HUES48 (cell line): ENCODE measurements around the gene C2.
A peak's percentile ranks its signal among the peaks of the same experiment; 100 is the strongest.

ENCODE experiments used
- H3K27ac ChIP-seq: one replicate; pipeline ENCODE4 v1.7.0; 2013; ENCODE audit warnings: low read depth, low read length, inconsistent platforms
- H3K27me3 ChIP-seq: 2 replicates; pipeline ENCODE4 v1.6.1; 2013; ENCODE audit warnings: mild to moderate bottlenecking, low read length; ENCODE audit not compliant: control insufficient read depth, insufficient read depth
- H3K36me3 ChIP-seq: 2 replicates; pipeline ENCODE4 v1.6.1; 2013; ENCODE audit warnings: low read length; ENCODE audit not compliant: control insufficient read depth, insufficient read depth
- H3K4me1 ChIP-seq: 2 replicates; pipeline ENCODE4 v1.6.1; 2013; ENCODE audit warnings: mild to moderate bottlenecking, low read length; ENCODE audit not compliant: control insufficient read depth, insufficient read depth
- H3K4me3 ChIP-seq: 2 replicates; pipeline ENCODE4 v1.5.1; 2013; ENCODE audit warnings: mild to moderate bottlenecking, low read depth, low read length
- H3K9ac ChIP-seq: 2 replicates; pipeline ENCODE4 v1.6.1; 2013; ENCODE audit warnings: mild to moderate bottlenecking, low read depth, low read length, moderate library complexity
- H3K9me3 ChIP-seq: 2 replicates; pipeline ENCODE4 v1.6.1; 2013; ENCODE audit warnings: low read length; ENCODE audit not compliant: control insufficient read depth, insufficient read depth

The C2 gene

GRCh38 chr6:31947864-31948263 is 20.3 kb downstream of the C2 start:
- H3K27me3 ChIP-seq, result peaks cover 4% of the 10 kb centered on the region; the same call in 1 of the 2 replicates
- no peak overlapping the region for H3K27ac ChIP-seq
- H3K4me3 ChIP-seq, result no peak overlapping the region
- no peaks in the 10 kb centered on the region for H3K4me1 ChIP-seq
- peaks cover 20% of the 10 kb centered on the region for H3K36me3 ChIP-seq
- H3K9ac ChIP-seq, result no peak overlapping the region
- no peaks in the 10 kb centered on the region for H3K9me3 ChIP-seq

- Histone ChIP-seq H3K4me1 (no peaks in the 10 kb centered on the region), H3K9me3 (no peaks in the 10 kb centered on the region), H3K27ac (no peak overlapping the region), H3K9ac (no peak overlapping the region), H3K27me3 (peaks cover 4% of the 10 kb centered on the region; the same call in 1 of the 2 replicates), H3K4me3 (no peak overlapping the region), H3K36me3 (peaks cover 24% of the 10 kb centered on the region)
Observed at GRCh38 chr6:31948306-31948705, 20.8 kb downstream of the C2 start.

GRCh38 chr6:31948753-31949413 is 21.4 kb downstream of the C2 start:
- Histone ChIP-seq H3K4me1 (no peaks in the 10 kb centered on the region), H3K4me3 (no peak overlapping the region), H3K36me3 (peaks cover 30% of the 10 kb centered on the region), H3K27me3 (peaks cover 4% of the 10 kb centered on the region; the same call in 1 of the 2 replicates), H3K9ac (no peak overlapping the region), H3K9me3 (no peaks in the 10 kb centered on the region), H3K27ac (no peak overlapping the region)

- Histone ChIP-seq H3K4me3 (no peak overlapping the region), H3K9me3 (no peaks in the 10 kb centered on the region), H3K27ac (no peak overlapping the region), H3K4me1 (no peaks in the 10 kb centered on the region), H3K36me3 (peaks cover 42% of the 10 kb centered on the region), H3K27me3 (peaks cover 4% of the 10 kb centered on the region; the same call in 1 of the 2 replicates), H3K9ac (no peak overlapping the region)
Observed at GRCh38 chr6:31949926-31950548, 22.5 kb downstream of the C2 start.

- Histone ChIP-seq H3K4me1 (no peaks in the 10 kb centered on the region), H3K9ac (no peak overlapping the region), H3K27me3 (peaks cover 4% of the 10 kb centered on the region; the same call in 1 of the 2 replicates), H3K27ac (no peak overlapping the region), H3K4me3 (no peak overlapping the region), H3K36me3 (peaks cover 60% of the 10 kb centered on the region), H3K9me3 (no peaks in the 10 kb centered on the region)
Observed at GRCh38 chr6:31952140-31952805, 24.8 kb downstream of the C2 start.

GRCh38 chr6:31952890-31953289 is 25.4 kb downstream of the C2 start:
- Histone ChIP-seq H3K9me3 (no peaks in the 10 kb centered on the region), H3K9ac (no peak overlapping the region), H3K27ac (no peak overlapping the region), H3K4me1 (0 out of 2 replicates have a peak, but pooled peaks cover under 1% of the 10 kb centered on the region), H3K27me3 (no peaks in the 10 kb centered on the region; the same call in 1 of the 2 replicates), H3K4me3 (no peak overlapping the region), H3K36me3 (peaks cover 61% of the 10 kb centered on the region)

- H3K9me3 ChIP-seq, result no peaks in the 10 kb centered on the region
- H3K27me3 ChIP-seq, result no peaks in the 10 kb centered on the region
- peaks cover 61% of the 10 kb centered on the region for H3K36me3 ChIP-seq
- H3K4me3 ChIP-seq, result no peak overlapping the region
- H3K27ac ChIP-seq, result no peak overlapping the region
- 0 out of 2 replicates have a peak, but pooled peaks cover 4% of the 10 kb centered on the region for H3K4me1 ChIP-seq
- H3K9ac ChIP-seq, result no peak overlapping the region
Observed at GRCh38 chr6:31954511-31954910, 27.0 kb downstream of the C2 start.

GRCh38 chr6:31956796-31957195 is 29.3 kb downstream of the C2 start:
- H3K9me3 ChIP-seq, result no peaks in the 10 kb centered on the region
- no peak overlapping the region for H3K4me3 ChIP-seq
- 0 out of 2 replicates have a peak, but pooled peaks cover 4% of the 10 kb centered on the region for H3K4me1 ChIP-seq
- peaks cover 70% of the 10 kb centered on the region for H3K36me3 ChIP-seq
- H3K27me3 ChIP-seq, result no peaks in the 10 kb centered on the region
- no peak overlapping the region for H3K9ac ChIP-seq
- H3K27ac ChIP-seq, result no peak overlapping the region

DNA sequence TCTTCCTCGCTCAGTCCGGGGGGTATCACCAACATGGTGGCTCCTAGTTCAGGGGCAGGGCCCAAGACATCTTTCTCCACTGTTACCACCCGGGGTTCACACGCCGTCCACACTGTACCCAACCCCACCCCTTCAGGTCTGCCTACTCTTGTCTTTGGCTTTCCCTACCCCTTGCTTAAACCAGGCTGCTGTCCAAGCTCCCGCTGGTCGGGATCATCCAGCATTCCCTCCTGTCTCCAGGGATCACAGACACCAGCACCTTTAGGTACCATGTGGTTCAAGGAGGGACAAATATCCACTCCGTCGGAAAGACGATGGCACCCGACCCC is 30.9 kb downstream of the C2 start:
- Histone ChIP-seq H3K27ac (peak overlapping the region; percentile 36), H3K27me3 (no peaks in the 10 kb centered on the region)

GRCh38 chr6:31958741-31959739 is 31.5 kb downstream of the C2 start, which contains the start of the genes NELFE and SKIC2:
NELFE (minus strand) TSS chr6:31958971; CDS start chr6:31958446, 525 bp downstream.
SKIC2 (plus strand) TSS chr6:31959175; CDS start chr6:31959193, 18 bp downstream.
- Histone ChIP-seq H3K9ac (peak within 1 kb of the TSS; percentile 75), H3K4me1 (0 out of 2 replicates have a peak, but pooled peaks cover 4% of the 10 kb centered on the region), H3K4me3 (peak within 1 kb of the TSS; percentile 97), H3K27ac (peak within 1 kb of the TSS; percentile 53), H3K9me3 (no peaks in the 10 kb centered on the region), H3K36me3 (peaks cover 70% of the 10 kb centered on the region), H3K27me3 (no peaks in the 10 kb centered on the region)

More for the DNA sequence above, 30.9 kb downstream of the C2 start:
- H3K9me3 ChIP-seq, result no peaks in the 10 kb centered on the region
- peaks cover 70% of the 10 kb centered on the region for H3K36me3 ChIP-seq
- peak overlapping the region; percentile 75 for H3K9ac ChIP-seq
- H3K4me3 ChIP-seq, result peak overlapping the region; percentile 97
- 0 out of 2 replicates have a peak, but pooled peaks cover 4% of the 10 kb centered on the region for H3K4me1 ChIP-seq
